Endodermal cell (in vitro differentiated cells): ENCODE data around the gene TOP2B. TPM values are rescaled to one million over a fixed set of nuclear protein-coding genes. Genes with fewer than 3 reads are reported as not detected.

Experiments
- DNase-seq: peaks from one replicate; pipeline ENCODE4 v3.0.0-alpha.2; 2017
- H3K27ac ChIP-seq: 2 replicates; pipeline ENCODE4 v1.5.1; 2013; ENCODE audit warnings: mild to moderate bottlenecking, low read depth, low read length, moderate library complexity
- H3K27me3 ChIP-seq: 2 replicates; pipeline ENCODE4 v1.6.1; 2013; ENCODE audit warnings: mild to moderate bottlenecking, low read length, moderate library complexity; ENCODE audit not compliant: insufficient read depth, control insufficient read depth, poor library complexity, severe bottlenecking
- H3K36me3 ChIP-seq: 2 replicates; pipeline ENCODE4 v1.7.0; 2013; ENCODE audit warnings: mild to moderate bottlenecking, low read length, moderate library complexity; ENCODE audit not compliant: control insufficient read depth, insufficient read depth
- H3K4me1 ChIP-seq: one replicate; pipeline ENCODE4 v1.7.0; 2013; ENCODE audit warnings: low read length; ENCODE audit not compliant: control insufficient read depth, insufficient read depth
- H3K4me3 ChIP-seq: 2 replicates; pipeline ENCODE4 v1.5.1; 2013; ENCODE audit warnings: mild to moderate bottlenecking, low read length, moderate library complexity
- H3K9ac ChIP-seq: 2 replicates; pipeline ENCODE4 v1.6.1; 2013; ENCODE audit warnings: mild to moderate bottlenecking, low read length, moderate library complexity; ENCODE audit not compliant: poor library complexity, severe bottlenecking; ENCODE audit errors: extremely low read depth
- H3K9me3 ChIP-seq: 2 replicates; pipeline ENCODE4 v1.6.1; 2013; ENCODE audit warnings: mild to moderate bottlenecking, low read length, moderate library complexity; ENCODE audit not compliant: control insufficient read depth
- H3K27ac Mint-ChIP-seq: 2 replicates; pipeline ENCODE4 v1.8.0; 2020; ENCODE audit warnings: mixed read lengths
- H3K27me3 Mint-ChIP-seq: 2 replicates; pipeline ENCODE4 v1.8.0; 2021; ENCODE audit warnings: mild to moderate bottlenecking, mixed read lengths; ENCODE audit not compliant: insufficient read depth
- H3K36me3 Mint-ChIP-seq: 2 replicates; pipeline ENCODE4 v1.8.0; 2020; ENCODE audit warnings: low read depth, mixed read lengths
- H3K4me1 Mint-ChIP-seq: 2 replicates; pipeline ENCODE4 v1.8.0; 2020; ENCODE audit warnings: mixed read lengths
- H3K4me3 Mint-ChIP-seq: 2 replicates; pipeline ENCODE4 v1.8.0; 2020; ENCODE audit warnings: mild to moderate bottlenecking, moderate library complexity, mixed read lengths
- H3K9me3 Mint-ChIP-seq: 2 replicates; pipeline ENCODE4 v1.8.0; 2020; ENCODE audit warnings: mild to moderate bottlenecking, mixed read lengths
- WGBS, 2 experiments: methylation state at CpG; one replicate each; pipeline versions ENCODE4 v1.1.5 to v1.1.7; 2013; ENCODE audit warnings: missing lambda C conversion rate in 2 of 2, mixed read lengths in 1 of 2; ENCODE audit not compliant: insufficient coverage in 1 of 2, insufficient read length in 1 of 2; 5-methylcytosine and 5-hydroxymethylcytosine counted together
- total RNA-seq, 2 donors: library from RNA; stranded (reverse); fragmentation: NEBNext Ultra II Directional in 1 of 2; extraction: Animal tissue kit (Norgen Biotek cat#: 25700) in 1 of 2; gene quantifications; 2 replicates in 1 of 2; 3 replicates in 1 of 2; pipeline ENCODE4 v1.2.1, GENCODE V29; 2021
- TF ChIP-seq, protein P1 (sequence below): fragments of 200-600 bp; sonication (generic); conservative IDR thresholded peaks from 2 replicates; pipeline ENCODE4 v1.5.0; 2021; ENCODE audit warnings: antibody characterized with exemption, mild to moderate bottlenecking

TOP2B gene
- total RNA-seq, 2 donors from 2014 or later, result 182 to 209 TPM

DNA sequence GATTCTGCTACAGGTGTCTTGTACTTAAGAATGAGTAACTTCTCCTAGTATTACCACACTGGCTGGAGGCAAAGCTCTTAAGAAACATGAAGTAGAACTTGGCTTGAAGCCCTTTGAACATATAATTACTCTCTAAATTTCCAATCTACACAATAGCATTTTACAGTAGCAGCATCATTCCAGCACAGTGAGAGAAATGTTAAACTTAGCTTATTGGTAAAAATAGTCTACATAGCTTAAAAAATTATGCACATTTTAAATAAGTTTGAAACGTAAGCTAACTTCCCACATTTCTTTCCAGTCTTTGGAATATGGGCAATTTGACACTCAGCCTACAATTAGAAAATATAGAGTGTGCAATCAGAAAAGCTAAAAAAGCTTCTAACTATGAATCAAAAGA is 32.8 kb upstream of the TOP2B start:
- H3K36me3 ChIP-seq, result no peaks in the 10 kb centered on the region
- H3K4me1 Mint-ChIP-seq, result no peaks in the 10 kb centered on the region
- no peak overlapping the region for H3K9ac ChIP-seq
- no peaks in the 10 kb centered on the region for H3K4me1 ChIP-seq
- 100% methylated on average over 1 of the region's 1 CpG; no CpG with 5 or more reads in 1 of the 2 experiments for WGBS, 2 experiments
- no peaks in the 10 kb centered on the region for H3K9me3 ChIP-seq
- no peaks in the 10 kb centered on the region for H3K36me3 Mint-ChIP-seq
- H3K27me3 Mint-ChIP-seq, result peaks cover 1% of the 10 kb centered on the region
- TF ChIP-seq, protein P1, sequence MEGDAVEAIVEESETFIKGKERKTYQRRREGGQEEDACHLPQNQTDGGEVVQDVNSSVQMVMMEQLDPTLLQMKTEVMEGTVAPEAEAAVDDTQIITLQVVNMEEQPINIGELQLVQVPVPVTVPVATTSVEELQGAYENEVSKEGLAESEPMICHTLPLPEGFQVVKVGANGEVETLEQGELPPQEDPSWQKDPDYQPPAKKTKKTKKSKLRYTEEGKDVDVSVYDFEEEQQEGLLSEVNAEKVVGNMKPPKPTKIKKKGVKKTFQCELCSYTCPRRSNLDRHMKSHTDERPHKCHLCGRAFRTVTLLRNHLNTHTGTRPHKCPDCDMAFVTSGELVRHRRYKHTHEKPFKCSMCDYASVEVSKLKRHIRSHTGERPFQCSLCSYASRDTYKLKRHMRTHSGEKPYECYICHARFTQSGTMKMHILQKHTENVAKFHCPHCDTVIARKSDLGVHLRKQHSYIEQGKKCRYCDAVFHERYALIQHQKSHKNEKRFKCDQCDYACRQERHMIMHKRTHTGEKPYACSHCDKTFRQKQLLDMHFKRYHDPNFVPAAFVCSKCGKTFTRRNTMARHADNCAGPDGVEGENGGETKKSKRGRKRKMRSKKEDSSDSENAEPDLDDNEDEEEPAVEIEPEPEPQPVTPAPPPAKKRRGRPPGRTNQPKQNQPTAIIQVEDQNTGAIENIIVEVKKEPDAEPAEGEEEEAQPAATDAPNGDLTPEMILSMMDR, result no peak
- no peak overlapping the region for H3K4me3 ChIP-seq
- peaks cover 1% of the 10 kb centered on the region for H3K9me3 Mint-ChIP-seq
- H3K27me3 ChIP-seq, result no peaks in the 10 kb centered on the region
- DNase-seq, result no peak
- H3K27ac Mint-ChIP-seq, result no peak overlapping the region
- H3K4me3 Mint-ChIP-seq, result no peak overlapping the region
- no peak overlapping the region for H3K27ac ChIP-seq

DNA sequence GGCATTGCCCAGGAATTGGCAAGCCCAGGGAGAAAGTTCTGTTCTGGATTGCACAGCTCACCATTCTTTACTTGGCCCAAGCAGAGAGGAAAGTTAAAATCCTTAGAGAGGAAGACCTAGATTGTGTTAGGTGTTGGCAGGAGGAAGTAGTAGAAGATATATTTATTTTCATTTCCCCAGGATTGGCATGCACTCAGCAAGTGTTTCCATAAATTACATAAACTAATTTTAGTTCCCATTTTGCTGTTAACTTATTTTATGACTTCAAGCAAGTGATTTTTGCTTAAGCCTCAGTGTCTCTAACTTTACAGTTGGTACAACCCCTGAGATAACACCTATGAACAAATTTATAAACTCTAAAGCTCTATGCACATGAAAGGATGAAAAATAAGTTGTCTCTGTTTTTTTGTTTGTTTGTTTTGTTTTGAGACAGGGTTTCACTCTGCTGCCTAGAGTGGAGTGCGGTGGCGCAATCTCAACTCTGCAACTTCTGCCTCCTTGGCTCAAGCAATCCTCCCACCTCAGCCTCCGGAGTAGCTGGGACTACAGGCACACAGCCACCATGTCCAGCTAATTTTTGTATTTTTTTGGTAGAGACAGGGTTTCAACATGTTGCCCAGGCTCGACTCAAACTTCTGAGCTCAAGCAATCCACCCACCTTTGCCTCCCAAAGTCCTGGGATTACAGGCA is 31.2 kb upstream of the TOP2B start:
- Histone ChIP-seq H3K9ac (no peak overlapping the region), H3K27ac (no peak overlapping the region), H3K9me3 (no peaks in the 10 kb centered on the region), H3K27me3 (no peaks in the 10 kb centered on the region), H3K4me1 (no peaks in the 10 kb centered on the region), H3K4me3 (no peak overlapping the region), H3K36me3 (no peaks in the 10 kb centered on the region)
- H3K27me3 Mint-ChIP-seq, result peaks cover 1% of the 10 kb centered on the region
- H3K4me3 Mint-ChIP-seq, result no peak overlapping the region
- H3K36me3 Mint-ChIP-seq, result no peaks in the 10 kb centered on the region
- TF ChIP-seq, protein P1, result no peak
- DNase-seq, result no peak
- peaks cover 1% of the 10 kb centered on the region for H3K9me3 Mint-ChIP-seq
- WGBS, 2 experiments, result 94 to 100% methylated on average over 2 to 4 of the region's 4 CpGs
- H3K27ac Mint-ChIP-seq, result no peak overlapping the region
- H3K4me1 Mint-ChIP-seq, result no peaks in the 10 kb centered on the region

DNA sequence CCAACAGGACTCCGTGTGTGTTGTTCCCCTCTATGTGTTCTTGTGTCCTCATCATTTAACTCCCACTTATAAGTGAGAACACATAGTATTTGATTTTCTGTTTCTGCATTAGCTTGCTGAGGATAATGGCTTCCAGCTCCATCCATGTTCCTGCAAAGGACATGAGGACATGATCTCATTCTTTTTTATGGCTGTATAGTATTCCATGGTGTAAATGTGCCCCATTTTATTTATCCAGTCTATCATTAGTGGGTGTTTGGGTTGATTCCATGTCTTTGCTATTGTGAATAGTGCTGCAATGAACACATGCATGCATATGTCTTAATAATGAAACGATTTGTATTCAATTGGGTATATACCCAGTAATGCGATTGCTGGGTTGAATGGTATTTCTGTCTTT is 28.5 kb upstream of the TOP2B start:
- Histone ChIP-seq H3K4me3 (no peak overlapping the region), H3K27ac (no peak overlapping the region), H3K36me3 (no peaks in the 10 kb centered on the region), H3K4me1 (no peaks in the 10 kb centered on the region), H3K27me3 (no peaks in the 10 kb centered on the region), H3K9me3 (no peaks in the 10 kb centered on the region), H3K9ac (no peak overlapping the region)
- TF ChIP-seq, protein P1, result no peak
- H3K36me3 Mint-ChIP-seq, result no peaks in the 10 kb centered on the region
- H3K9me3 Mint-ChIP-seq, result peaks cover 1% of the 10 kb centered on the region
- H3K27ac Mint-ChIP-seq, result no peak overlapping the region
- no peak overlapping the region for H3K4me3 Mint-ChIP-seq
- WGBS, 2 experiments, result 60% methylated on average over 3 of the region's 3 CpGs; no CpG with 5 or more reads in 1 of the 2 experiments
- DNase-seq, result no peak
- peaks cover 1% of the 10 kb centered on the region for H3K27me3 Mint-ChIP-seq
- no peaks in the 10 kb centered on the region for H3K4me1 Mint-ChIP-seq
